CD4-positive, alpha-beta T cell treated with Interleukin-4 for 1 hour (primary cell): ENCODE measurements around the gene LIN7A.

ENCODE experiments used
- DNase-seq, 2 donors: peaks; one replicate each; pipeline ENCODE4 v3.0.0-alpha.2; 2020 to 2022

The LIN7A gene

GRCh38 chr12:80937391-80938238 lies at the start of gene LIN7A:
Gene LIN7A (minus strand): TSS chr12:80937934. CDS start chr12:80937722, 212 bp downstream.
- no peak for DNase-seq

GRCh38 chr12:80986224-80986623 lies 48.5 kb upstream of the LIN7A start:
- no peak for DNase-seq

GRCh38 chr12:80979816-80980215 lies 42.1 kb upstream of the LIN7A start:
- no peak for DNase-seq

- DNase-seq: no peak
These were observed 41.5 kb upstream of the LIN7A start for GRCh38 chr12:80979251-80979650.

- no peak for DNase-seq
These were observed 39.6 kb upstream of the LIN7A start for GRCh38 chr12:80977346-80977745.

- DNase-seq: no peak
These were observed 30.6 kb upstream of the LIN7A start for GRCh38 chr12:80968326-80968725.

- DNase-seq: no peak
These were observed 29.8 kb upstream of the LIN7A start for GRCh38 chr12:80967565-80967964.

GRCh38 chr12:80966001-80966400 lies 28.3 kb upstream of the LIN7A start:
- DNase-seq: no peak

- no peak for DNase-seq
These were observed 20.4 kb upstream of the LIN7A start for GRCh38 chr12:80958162-80958561.

- DNase-seq: no peak
These were observed 17.3 kb upstream of the LIN7A start for GRCh38 chr12:80954857-80955520.

- DNase-seq: no peak
These were observed 14.7 kb upstream of the LIN7A start for GRCh38 chr12:80952443-80952842.

GRCh38 chr12:80946591-80946990 lies 8.9 kb upstream of the LIN7A start:
- DNase-seq: no peak

- DNase-seq: no peak
These were observed 5.6 kb upstream of the LIN7A start for GRCh38 chr12:80943338-80943737.

- DNase-seq: no peak
These were observed 4.2 kb upstream of the LIN7A start for GRCh38 chr12:80941916-80942315.

GRCh38 chr12:80939231-80939950 lies 1.7 kb upstream of the LIN7A start:
- no peak for DNase-seq

GRCh38 chr12:80938397-80938796 lies 663 bp upstream of the LIN7A start:
- DNase-seq: no peak

GRCh38 chr12:80936642-80937390 lies 918 bp downstream of the LIN7A start:
- DNase-seq: no peak

GRCh38 chr12:80936353-80936641 lies 1.4 kb downstream of the LIN7A start:
- DNase-seq: no peak

- no peak for DNase-seq
These were observed 2.6 kb downstream of the LIN7A start for GRCh38 chr12:80935111-80935510.

GRCh38 chr12:80925983-80926382 lies 11.8 kb downstream of the LIN7A start:
- DNase-seq: no peak

GRCh38 chr12:80925237-80925636 lies 12.5 kb downstream of the LIN7A start:
- no peak for DNase-seq

GRCh38 chr12:80924437-80924836 lies 13.3 kb downstream of the LIN7A start:
- no peak for DNase-seq

GRCh38 chr12:80920006-80920405 lies 17.7 kb downstream of the LIN7A start:
- no peak for DNase-seq
